Measurements from ENCODE around the gene PEA15. TPM values are rescaled to one million over a fixed set of nuclear protein-coding genes. Genes with fewer than 3 reads are reported as not detected.

The PEA15 gene
- total RNA-seq, 2 experiments from 2014 or later = 22.3 to 30.5 TPM

- intact Hi-C loops (cut with micrococcal nuclease; ENCODE audit: unreplicated experiment) = loop anchor here (1.0 kb wide), 1 partner anchor 26 kb away; no protein-coding TSS in a partner anchor
- no peaks in the 10 kb centered on the region for H3K9me2 ChIP-seq (ENCODE audit: insufficient read depth, low read length)
- H3K36me3 ChIP-seq (ENCODE audit: insufficient read depth, low read length) = peaks cover 98% of the 10 kb centered on the region
- ChIA-PET POLR2A (interaction anchor here (0.9 to 1.6 kb wide), 5 partner anchors 8 to 42 kb away, joined by 3 to 7 read pairs (median 4); no protein-coding TSS in a partner anchor), CTCF (ENCODE audit: unreplicated experiment) (interaction anchor here (1.1 kb wide), 1 partner anchor 26 kb away, joined by 3 read pairs; no protein-coding TSS in a partner anchor)
- no peak overlapping the region for H3K4me3 ChIP-seq (ENCODE audit: low read depth, low read length, poor library complexity, severe bottlenecking)
- BruUV-seq (replicated peaks) = no TSS peak
- H3K4me1 ChIP-seq (ENCODE audit: insufficient read depth, low read length, poor library complexity, severe bottlenecking) = no peaks in the 10 kb centered on the region
- H4K20me1 ChIP-seq (ENCODE audit: insufficient read depth, low read length) = no peaks in the 10 kb centered on the region
- no peak for DNase-seq (ENCODE audit: low spot score)
- no peak overlapping the region for H3K27ac ChIP-seq (ENCODE audit: low read depth, low read length, poor library complexity, severe bottlenecking)
- TF ChIP-seq EZH2phosphoT487 (IDR thresholded peaks at IDR 0.05; ENCODE audit: borderline replicate concordance, low read depth, low read length) = no peak
- TF ChIP-seq, protein P1, sequence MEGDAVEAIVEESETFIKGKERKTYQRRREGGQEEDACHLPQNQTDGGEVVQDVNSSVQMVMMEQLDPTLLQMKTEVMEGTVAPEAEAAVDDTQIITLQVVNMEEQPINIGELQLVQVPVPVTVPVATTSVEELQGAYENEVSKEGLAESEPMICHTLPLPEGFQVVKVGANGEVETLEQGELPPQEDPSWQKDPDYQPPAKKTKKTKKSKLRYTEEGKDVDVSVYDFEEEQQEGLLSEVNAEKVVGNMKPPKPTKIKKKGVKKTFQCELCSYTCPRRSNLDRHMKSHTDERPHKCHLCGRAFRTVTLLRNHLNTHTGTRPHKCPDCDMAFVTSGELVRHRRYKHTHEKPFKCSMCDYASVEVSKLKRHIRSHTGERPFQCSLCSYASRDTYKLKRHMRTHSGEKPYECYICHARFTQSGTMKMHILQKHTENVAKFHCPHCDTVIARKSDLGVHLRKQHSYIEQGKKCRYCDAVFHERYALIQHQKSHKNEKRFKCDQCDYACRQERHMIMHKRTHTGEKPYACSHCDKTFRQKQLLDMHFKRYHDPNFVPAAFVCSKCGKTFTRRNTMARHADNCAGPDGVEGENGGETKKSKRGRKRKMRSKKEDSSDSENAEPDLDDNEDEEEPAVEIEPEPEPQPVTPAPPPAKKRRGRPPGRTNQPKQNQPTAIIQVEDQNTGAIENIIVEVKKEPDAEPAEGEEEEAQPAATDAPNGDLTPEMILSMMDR (conservative IDR thresholded peaks at IDR 0.05; ENCODE audit: low read length) = peak; percentile 49
- no peak overlapping the region for H2AFZ ChIP-seq (ENCODE audit: low read length)
- no peak overlapping the region for H3K4me2 ChIP-seq (ENCODE audit: low read length)
- H3K79me2 ChIP-seq (ENCODE audit: insufficient read depth, low read depth, low read length) = no peaks in the 10 kb centered on the region
- no peaks in the 10 kb centered on the region for H3K9me3 ChIP-seq (ENCODE audit: low read length)
Measured at GRCh38 chr1:160219062-160219929, 14.1 kb downstream of the PEA15 start.

GRCh38 chr1:160220301-160220700, 15.1 kb downstream of the PEA15 start:
- ChIA-PET CTCF (ENCODE audit: unreplicated experiment) (interaction anchor here (0.5 kb wide), 1 partner anchor 21 kb away, joined by 3 read pairs; no protein-coding TSS in a partner anchor), POLR2A (interaction anchor here (0.7 to 1.6 kb wide), 2 partner anchors 9 to 411 kb away, joined by 3 to 7 read pairs; no protein-coding TSS in a partner anchor)
- Histone ChIP-seq H3K9me2 (ENCODE audit: insufficient read depth, low read length) (no peaks in the 10 kb centered on the region), H3K4me1 (ENCODE audit: insufficient read depth, low read length, poor library complexity, severe bottlenecking) (no peaks in the 10 kb centered on the region), H3K27ac (ENCODE audit: low read depth, low read length, poor library complexity, severe bottlenecking) (no peak overlapping the region), H3K79me2 (ENCODE audit: insufficient read depth, low read depth, low read length) (no peaks in the 10 kb centered on the region), H3K9me3 (ENCODE audit: low read length) (no peaks in the 10 kb centered on the region), H4K20me1 (ENCODE audit: insufficient read depth, low read length) (no peaks in the 10 kb centered on the region), H3K4me3 (ENCODE audit: low read depth, low read length, poor library complexity, severe bottlenecking) (no peak overlapping the region), H3K36me3 (ENCODE audit: insufficient read depth, low read length) (peaks cover 98% of the 10 kb centered on the region), H2AFZ (ENCODE audit: low read length) (no peak overlapping the region), H3K4me2 (ENCODE audit: low read length) (no peak overlapping the region)
- no TSS peak for BruUV-seq (replicated peaks)
- TF ChIP-seq, protein P1 (conservative IDR thresholded peaks at IDR 0.05; ENCODE audit: low read length) = no peak
- no peak for TF ChIP-seq EZH2phosphoT487 (IDR thresholded peaks at IDR 0.05; ENCODE audit: borderline replicate concordance, low read depth, low read length)
- intact Hi-C loops (cut with micrococcal nuclease; ENCODE audit: unreplicated experiment) = no loop called here
- no peak for DNase-seq (ENCODE audit: low spot score)
